Measurements from ENCODE around the gene CDC14A.

DNA sequence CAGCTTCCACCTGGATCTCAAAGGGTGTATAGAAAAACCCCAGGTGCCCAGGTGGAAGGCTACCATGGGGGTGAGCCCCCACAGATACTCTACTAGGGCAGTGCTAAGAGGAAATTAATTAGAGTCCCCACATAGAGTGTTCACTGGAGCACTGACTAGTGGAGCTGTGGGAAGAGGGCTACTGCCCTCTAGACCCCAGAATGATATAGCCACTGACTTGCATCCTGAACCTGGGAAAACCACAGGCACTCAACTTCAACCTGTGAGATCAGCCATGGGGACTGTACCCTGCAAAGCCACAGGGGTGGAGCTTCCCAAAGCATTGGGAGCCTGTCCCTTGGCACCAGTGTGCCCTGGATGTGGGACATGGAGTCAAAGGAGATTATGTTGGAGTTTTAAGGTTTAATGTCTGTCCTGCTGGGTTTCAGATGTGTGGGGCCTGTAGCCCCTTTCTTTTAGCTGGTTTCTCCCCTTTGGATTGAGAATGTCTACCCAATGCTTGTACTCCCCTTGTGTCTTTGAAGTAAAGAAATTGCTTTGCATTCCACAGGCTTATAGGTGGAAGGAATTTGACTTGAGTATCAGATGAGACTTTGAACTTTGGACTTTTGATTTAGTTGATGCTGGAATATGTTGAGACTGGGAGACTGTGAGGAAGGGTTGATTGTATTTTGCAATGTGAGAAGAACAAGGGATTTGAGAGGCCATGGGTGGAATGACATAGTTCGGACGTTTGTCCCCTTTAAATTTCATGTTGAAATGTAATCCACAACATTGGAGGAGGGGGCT is 31.8 kb upstream of the CDC14A start:
- TF ChIP-seq SP1 (IDR thresholded peaks at IDR 0.05; ENCODE audit: low read depth, low read length) (no peak), EZH2 (IDR thresholded peaks at IDR 0.05; ENCODE audit: low read depth, low read length, severe bottlenecking) (no peak), GABPA (IDR thresholded peaks at IDR 0.05; ENCODE audit: borderline replicate concordance, insufficient read depth, low read length) (no peak), EGR1 (IDR thresholded peaks at IDR 0.05; ENCODE audit: borderline replicate concordance, low read depth, low read length) (no peak), SIN3A (conservative IDR thresholded peaks at IDR 0.05 in 1 of 2, IDR thresholded peaks at IDR 0.05 in 1 of 2; ENCODE audit: low read depth in 1 of 2, low read length in 2 of 2) (no peak), RFX5 (IDR thresholded peaks at IDR 0.05; ENCODE audit: borderline replicate concordance, low read depth, low read length) (no peak), EP300 (IDR thresholded peaks at IDR 0.05; ENCODE audit: borderline replicate concordance in 1 of 2, low read depth in 2 of 2, low read length in 2 of 2) (no peak), TCF12 (IDR thresholded peaks at IDR 0.05; ENCODE audit: low read depth, low read length) (no peak), SAP30 (IDR thresholded peaks at IDR 0.05; ENCODE audit: insufficient read depth, insufficient replicate concordance, low read length) (no peak)
- TF ChIP-seq, protein P1, sequence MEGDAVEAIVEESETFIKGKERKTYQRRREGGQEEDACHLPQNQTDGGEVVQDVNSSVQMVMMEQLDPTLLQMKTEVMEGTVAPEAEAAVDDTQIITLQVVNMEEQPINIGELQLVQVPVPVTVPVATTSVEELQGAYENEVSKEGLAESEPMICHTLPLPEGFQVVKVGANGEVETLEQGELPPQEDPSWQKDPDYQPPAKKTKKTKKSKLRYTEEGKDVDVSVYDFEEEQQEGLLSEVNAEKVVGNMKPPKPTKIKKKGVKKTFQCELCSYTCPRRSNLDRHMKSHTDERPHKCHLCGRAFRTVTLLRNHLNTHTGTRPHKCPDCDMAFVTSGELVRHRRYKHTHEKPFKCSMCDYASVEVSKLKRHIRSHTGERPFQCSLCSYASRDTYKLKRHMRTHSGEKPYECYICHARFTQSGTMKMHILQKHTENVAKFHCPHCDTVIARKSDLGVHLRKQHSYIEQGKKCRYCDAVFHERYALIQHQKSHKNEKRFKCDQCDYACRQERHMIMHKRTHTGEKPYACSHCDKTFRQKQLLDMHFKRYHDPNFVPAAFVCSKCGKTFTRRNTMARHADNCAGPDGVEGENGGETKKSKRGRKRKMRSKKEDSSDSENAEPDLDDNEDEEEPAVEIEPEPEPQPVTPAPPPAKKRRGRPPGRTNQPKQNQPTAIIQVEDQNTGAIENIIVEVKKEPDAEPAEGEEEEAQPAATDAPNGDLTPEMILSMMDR (IDR thresholded peaks at IDR 0.05; ENCODE audit: control extremely low read depth in 1 of 3, insufficient read depth in 1 of 3, low read depth in 1 of 3, low read length in 3 of 3) = no peak

Measured in H1 (cell line).